ENCODE data around the gene NOP53.

DNA sequence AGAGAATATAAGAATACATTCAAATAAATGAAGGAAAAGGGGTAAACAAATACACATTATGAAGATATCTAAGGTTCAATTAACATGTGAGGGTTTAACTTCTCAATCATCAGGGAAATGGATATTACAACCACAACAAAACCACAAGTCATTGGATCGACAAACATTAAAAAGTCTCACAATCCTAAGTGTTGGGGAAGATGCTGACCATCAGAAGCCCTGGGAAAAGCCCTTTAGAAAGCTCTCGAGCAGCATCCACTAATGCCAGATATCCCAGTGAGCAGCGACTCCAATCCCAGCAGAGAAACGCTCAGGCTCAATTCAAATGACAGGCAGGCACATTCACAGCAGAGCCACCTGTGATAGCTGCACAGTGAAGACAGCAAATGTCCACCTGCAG lies 55.9 kb downstream of the NOP53 start:
- TF ChIP-seq CTCF (IDR thresholded peaks at IDR 0.05; ENCODE audit: insufficient read depth, low read depth, low read length) (no peak), EZH2 (IDR thresholded peaks at IDR 0.05; ENCODE audit: insufficient read depth, low read length) (no peak)

Data from astrocyte (in vitro differentiated cells and primary cell).